ENCODE results near the gene PRKCB. TPM values are rescaled to one million over a fixed set of nuclear protein-coding genes. Genes with fewer than 3 reads are reported as not detected.

Gene PRKCB
- polyA plus RNA-seq, 2 of the 4 experiments (the other 2 are of a cell fraction) = 0.09 to 0.22 TPM

- TF ChIP-seq RFX5 (IDR thresholded peaks at IDR 0.05) (no peak), RAD21 (conservative IDR thresholded peaks at IDR 0.05 in 1 of 2, IDR thresholded peaks at IDR 0.05 in 1 of 2) (no peak), FOSL2 (IDR thresholded peaks at IDR 0.05) (no peak), FOSL2 (CRISPR knock-in tag; IDR thresholded peaks at IDR 0.05) (no peak), SREBF2 (IDR thresholded peaks at IDR 0.05) (no peak)
Measured at GRCh38 chr16:24156777-24157176, 321.0 kb downstream of the PRKCB start (continued).

- H3K4me2 ChIP-seq = no peak overlapping the region
- TF ChIP-seq, protein P1, sequence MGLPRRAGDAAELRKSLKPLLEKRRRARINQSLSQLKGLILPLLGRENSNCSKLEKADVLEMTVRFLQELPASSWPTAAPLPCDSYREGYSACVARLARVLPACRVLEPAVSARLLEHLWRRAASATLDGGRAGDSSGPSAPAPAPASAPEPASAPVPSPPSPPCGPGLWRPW (IDR thresholded peaks at IDR 0.05) = no peak
- TF ChIP-seq ATOH8 (CRISPR knock-in tag; IDR thresholded peaks at IDR 0.05; ENCODE audit: low read depth) = no peak
- TF ChIP-seq USF2 (IDR thresholded peaks at IDR 0.05) = no peak
- no peak for TF ChIP-seq MYC (IDR thresholded peaks at IDR 0.05; ENCODE audit: borderline replicate concordance, low read length)
- TF ChIP-seq JUNB (IDR thresholded peaks at IDR 0.05) = no peak
- no peak for TF ChIP-seq ZNF302 (CRISPR knock-in tag; IDR thresholded peaks at IDR 0.05)
- no peak for TF ChIP-seq ELK1 (IDR thresholded peaks at IDR 0.05; ENCODE audit: low read depth, low read length)
- no peak for TF ChIP-seq NFE2L2 (conservative IDR thresholded peaks at IDR 0.05; ENCODE audit: low read length)
- TF ChIP-seq KDM5A (IDR thresholded peaks at IDR 0.05) = no peak
- TF ChIP-seq CHD2 (IDR thresholded peaks at IDR 0.05; ENCODE audit: low read length, partially characterized antibody) = no peak
- no peak for TF ChIP-seq TP53 (CRISPR knock-in tag; IDR thresholded peaks at IDR 0.05)
- TF ChIP-seq, protein P2, sequence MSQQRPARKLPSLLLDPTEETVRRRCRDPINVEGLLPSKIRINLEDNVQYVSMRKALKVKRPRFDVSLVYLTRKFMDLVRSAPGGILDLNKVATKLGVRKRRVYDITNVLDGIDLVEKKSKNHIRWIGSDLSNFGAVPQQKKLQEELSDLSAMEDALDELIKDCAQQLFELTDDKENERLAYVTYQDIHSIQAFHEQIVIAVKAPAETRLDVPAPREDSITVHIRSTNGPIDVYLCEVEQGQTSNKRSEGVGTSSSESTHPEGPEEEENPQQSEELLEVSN (IDR thresholded peaks at IDR 0.05; ENCODE audit: borderline replicate concordance, low read depth) = no peak
- TF ChIP-seq RNF2 (IDR thresholded peaks at IDR 0.05; ENCODE audit: borderline replicate concordance, low read depth) = no peak
- TF ChIP-seq ZC3H11A (IDR thresholded peaks at IDR 0.05) = no peak
- no peak for TF ChIP-seq CEBPB (IDR thresholded peaks at IDR 0.05)
- TF ChIP-seq BHLHE40 (IDR thresholded peaks at IDR 0.05; ENCODE audit: low read depth, low read length) = no peak
- no peak for TF ChIP-seq FOSL2 (IDR thresholded peaks at IDR 0.05)
- TF ChIP-seq FOSL2 (CRISPR knock-in tag; IDR thresholded peaks at IDR 0.05) = no peak
- no peak for TF ChIP-seq ZSCAN20 (CRISPR knock-in tag; IDR thresholded peaks at IDR 0.05)
- FAIRE-seq (no peak), DNase-seq (ENCODE audit: low read depth in 1 of 2, low spot score in 1 of 2) (no peak), ATAC-seq (no peak)
- ChIA-PET CTCF (interaction anchor here (1.1 kb wide), 1 partner anchor 89 kb away, joined by 3 read pairs; no protein-coding TSS in a partner anchor), POLR2A (no interaction called here)
- no peak overlapping the region for H3K4me3 ChIP-seq
- 0% methylated on average over 3 of the region's 3 CpGs for WGBS (ENCODE audit: missing lambda C conversion rate)
- no peaks in the 10 kb centered on the region for H3K9me3 ChIP-seq
- H3K4me1 ChIP-seq = no peaks in the 10 kb centered on the region
- no peak overlapping the region for H3K27ac ChIP-seq
Measured at GRCh38 chr16:24163935-24164334, 328.2 kb downstream of the PRKCB start.

GRCh38 chr16:24164416-24164815, 328.6 kb downstream of the PRKCB start:
- no peaks in the 10 kb centered on the region for H3K9me3 ChIP-seq
- no peak overlapping the region for H3K27ac ChIP-seq
- POLR2A ChIA-PET = no interaction called here
- FAIRE-seq (no peak), ATAC-seq (no peak), DNase-seq (ENCODE audit: low read depth in 1 of 2, low spot score in 1 of 2) (no peak)
- no peak overlapping the region for H3K4me2 ChIP-seq
- no peaks in the 10 kb centered on the region for H3K4me1 ChIP-seq
- CTCF ChIA-PET = no interaction called here
- 22% methylated on average over 8 of the region's 8 CpGs for WGBS (ENCODE audit: missing lambda C conversion rate)
- TF ChIP-seq RCOR1 (IDR thresholded peaks at IDR 0.05; ENCODE audit: low read depth, low read length) = no peak
- TF ChIP-seq, protein P3, sequence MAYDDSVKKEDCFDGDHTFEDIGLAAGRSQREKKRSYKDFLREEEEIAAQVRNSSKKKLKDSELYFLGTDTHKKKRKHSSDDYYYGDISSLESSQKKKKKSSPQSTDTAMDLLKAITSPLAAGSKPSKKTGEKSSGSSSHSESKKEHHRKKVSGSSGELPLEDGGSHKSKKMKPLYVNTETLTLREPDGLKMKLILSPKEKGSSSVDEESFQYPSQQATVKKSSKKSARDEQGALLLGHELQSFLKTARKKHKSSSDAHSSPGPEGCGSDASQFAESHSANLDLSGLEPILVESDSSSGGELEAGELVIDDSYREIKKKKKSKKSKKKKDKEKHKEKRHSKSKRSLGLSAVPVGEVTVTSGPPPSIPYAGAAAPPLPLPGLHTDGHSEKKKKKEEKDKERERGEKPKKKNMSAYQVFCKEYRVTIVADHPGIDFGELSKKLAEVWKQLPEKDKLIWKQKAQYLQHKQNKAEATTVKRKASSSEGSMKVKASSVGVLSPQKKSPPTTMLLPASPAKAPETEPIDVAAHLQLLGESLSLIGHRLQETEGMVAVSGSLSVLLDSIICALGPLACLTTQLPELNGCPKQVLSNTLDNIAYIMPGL (CRISPR knock-in tag; IDR thresholded peaks at IDR 0.05; ENCODE audit: borderline replicate concordance) = no peak
- no peak for TF ChIP-seq RNF2 (IDR thresholded peaks at IDR 0.05; ENCODE audit: borderline replicate concordance, low read depth)
- no peak for TF ChIP-seq RFX5 (IDR thresholded peaks at IDR 0.05)
- no peak for TF ChIP-seq CEBPB (IDR thresholded peaks at IDR 0.05)
- TF ChIP-seq POLR2A (IDR thresholded peaks at IDR 0.05; ENCODE audit: low read length) = no peak
- TF ChIP-seq JUN (IDR thresholded peaks at IDR 0.05) = no peak
- no peak for TF ChIP-seq EHF (CRISPR knock-in tag; IDR thresholded peaks at IDR 0.05)
- TF ChIP-seq MYC (IDR thresholded peaks at IDR 0.05; ENCODE audit: borderline replicate concordance, low read length) = no peak
- TF ChIP-seq RARB (CRISPR knock-in tag; IDR thresholded peaks at IDR 0.05) = no peak
- no peak for TF ChIP-seq BHLHE40 (IDR thresholded peaks at IDR 0.05; ENCODE audit: low read depth, low read length)
- no peak for TF ChIP-seq NR3C1 (IDR thresholded peaks at IDR 0.05)
- TF ChIP-seq GATA3 (IDR thresholded peaks at IDR 0.05; ENCODE audit: borderline replicate concordance) = no peak
- TF ChIP-seq TFCP2L1 (CRISPR knock-in tag; IDR thresholded peaks at IDR 0.05) = no peak
- TF ChIP-seq JUNB (IDR thresholded peaks at IDR 0.05) = no peak
- TF ChIP-seq HDAC2 (IDR thresholded peaks at IDR 0.05) = no peak
- TF ChIP-seq TP53 (CRISPR knock-in tag; IDR thresholded peaks at IDR 0.05) = no peak
- no peak for TF ChIP-seq SMC3 (IDR thresholded peaks at IDR 0.05)
- H3K4me3 ChIP-seq = no peak overlapping the region

All from A549 (cell line).